RWPE2 (cell line): ENCODE data around the gene SLC25A26.
"Not testable (repeated sequence)": the region's sequence is repeated elsewhere in the genome, so short reads cannot be mapped to it uniquely, and the experiment has no call there.

Experiments
- ATAC-seq: fragments of 200-7000 bp; cut with Tn5 transposase; 3 replicates; pipeline ENCODE4 v1.9.1; 2021; ENCODE audit warnings: low read depth
- DNase-seq: peaks from one replicate; pipeline ENCODE4 v3.0.0-alpha.2; 2020; ENCODE audit warnings: low spot score
- H3K27ac ChIP-seq: fragments of 450-650 bp; 2 replicates; pipeline ENCODE4 v1.5.1; 2017; ENCODE audit warnings: mild to moderate bottlenecking; ENCODE audit not compliant: poor library complexity, severe bottlenecking
- H3K27me3 ChIP-seq: fragments of 250-450 bp; sonication (Bioruptor Pico); 2 replicates; pipeline ENCODE4 v1.5.1; 2021; ENCODE audit warnings: mild to moderate bottlenecking, moderate library complexity; ENCODE audit not compliant: insufficient read depth, poor library complexity, severe bottlenecking
- H3K36me3 ChIP-seq: fragments of 250-450 bp; sonication (Bioruptor Pico); 2 replicates; pipeline ENCODE4 v1.5.1; 2020; ENCODE audit warnings: low read depth, mild to moderate bottlenecking, moderate library complexity
- H3K4me1 ChIP-seq: fragments of 250-450 bp; sonication (Bioruptor Pico); 2 replicates; pipeline ENCODE4 v1.5.1; 2021; ENCODE audit warnings: mild to moderate bottlenecking, moderate library complexity; ENCODE audit not compliant: insufficient read depth, poor library complexity, severe bottlenecking
- H3K4me3 ChIP-seq: fragments of 250-450 bp; sonication (Bioruptor Pico); 2 replicates; pipeline ENCODE4 v1.5.1; 2021; ENCODE audit warnings: mild to moderate bottlenecking, moderate library complexity; ENCODE audit not compliant: severe bottlenecking
- H3K9me3 ChIP-seq: fragments of 250-450 bp; sonication (Bioruptor Pico); 2 replicates; pipeline ENCODE4 v1.5.1; 2021; ENCODE audit warnings: mild to moderate bottlenecking, moderate library complexity; ENCODE audit not compliant: severe bottlenecking
- CTCF ChIP-seq: fragments of 450-650 bp; IDR thresholded peaks from one replicate; pipeline ENCODE4 v1.5.1; 2017; ENCODE audit warnings: mild to moderate bottlenecking, moderate library complexity; ENCODE audit not compliant: poor library complexity, severe bottlenecking

SLC25A26 gene

GRCh38 chr3:66215106-66215505, 5.7 kb upstream of the SLC25A26 start:
- H3K9me3 ChIP-seq, result no peaks in the 10 kb centered on the region
- no peaks in the 10 kb centered on the region for H3K36me3 ChIP-seq
- DNase-seq (no peak), ATAC-seq (no peak)
- H3K27ac ChIP-seq, result no peak overlapping the region
- H3K4me1 ChIP-seq, result no peaks in the 10 kb centered on the region
- no peak overlapping the region for H3K4me3 ChIP-seq
- H3K27me3 ChIP-seq, result no peaks in the 10 kb centered on the region
- no peak for TF ChIP-seq CTCF

GRCh38 chr3:66220066-66220465, 735 bp upstream of the SLC25A26 start:
- ATAC-seq (no peak), DNase-seq (no peak)
- TF ChIP-seq CTCF, result no peak
- Histone ChIP-seq H3K36me3 (peaks cover 7% of the 10 kb centered on the region), H3K4me1 (peaks cover 4% of the 10 kb centered on the region), H3K27me3 (no peaks in the 10 kb centered on the region), H3K4me3 (peak overlapping the region; percentile 95), H3K9me3 (no peaks in the 10 kb centered on the region), H3K27ac (peak overlapping the region; percentile 46)

- no peak for TF ChIP-seq CTCF
- DNase-seq (no peak), ATAC-seq (no peak)
- Histone ChIP-seq H3K4me3 (no peak overlapping the region), H3K9me3 (no peaks in the 10 kb centered on the region), H3K4me1 (peaks cover 4% of the 10 kb centered on the region), H3K27ac (no peak overlapping the region), H3K27me3 (no peaks in the 10 kb centered on the region), H3K36me3 (peaks cover 7% of the 10 kb centered on the region)
These were observed 3.4 kb downstream of the SLC25A26 start for GRCh38 chr3:66224220-66224619.

- not testable (repeated sequence) for H3K4me3 ChIP-seq, H3K9me3 ChIP-seq, H3K36me3 ChIP-seq, H3K27ac ChIP-seq, H3K27me3 ChIP-seq, DNase-seq, ATAC-seq, H3K4me1 ChIP-seq
These were observed 5.3 kb downstream of the SLC25A26 start for GRCh38 chr3:66226093-66226492.

GRCh38 chr3:66227051-66227450, 6.2 kb downstream of the SLC25A26 start:
- Histone ChIP-seq H3K4me1 (no peaks in the 10 kb centered on the region), H3K4me3 (no peak overlapping the region), H3K9me3 (no peaks in the 10 kb centered on the region), H3K36me3 (peaks cover 7% of the 10 kb centered on the region), H3K27me3 (no peaks in the 10 kb centered on the region), H3K27ac (no peak overlapping the region)
- ATAC-seq (no peak), DNase-seq (no peak)
- no peak for TF ChIP-seq CTCF
